Osteoblast (primary cell): ENCODE results near the gene TIAM2. TPM values are rescaled to one million over a fixed set of nuclear protein-coding genes. Genes with fewer than 3 reads are reported as not detected.

Experiments used
- DNase-seq: peaks from one replicate; pipeline ENCODE4 v3.0.0; 2011; ENCODE audit warnings: low spot score, mixed read lengths; ENCODE audit not compliant: insufficient read length; ENCODE audit errors: missing footprints
- H2AFZ ChIP-seq: 2 replicates; pipeline ENCODE4 v1.6.0; 2011; ENCODE audit warnings: mild to moderate bottlenecking, low read length
- H3K27ac ChIP-seq: 2 replicates; pipeline ENCODE4 v1.5.1; 2011; ENCODE audit warnings: mild to moderate bottlenecking, low read depth, low read length, moderate library complexity
- H3K27me3 ChIP-seq: 2 replicates; pipeline ENCODE4 v1.6.0; 2012; ENCODE audit warnings: mild to moderate bottlenecking, control low read depth, inconsistent platforms, low read length, moderate library complexity; ENCODE audit not compliant: insufficient read depth
- H3K36me3 ChIP-seq: 2 replicates; pipeline ENCODE4 v1.5.1; 2011; ENCODE audit warnings: mild to moderate bottlenecking, low read length, control low read depth, moderate library complexity; ENCODE audit not compliant: insufficient read depth
- H3K4me1 ChIP-seq: 2 replicates; pipeline ENCODE4 v1.5.1; 2011; ENCODE audit warnings: mild to moderate bottlenecking, low read length, control low read depth, moderate library complexity; ENCODE audit not compliant: insufficient read depth
- H3K4me2 ChIP-seq: 2 replicates; pipeline ENCODE4 v1.6.0; 2011; ENCODE audit warnings: mild to moderate bottlenecking, low read length; ENCODE audit not compliant: insufficient read depth
- H3K4me3 ChIP-seq: fragments of 200-600 bp; sonication (generic); 3 replicates; pipeline ENCODE4 v1.5.1; 2012; ENCODE audit warnings: mild to moderate bottlenecking, low read length, inconsistent platforms; ENCODE audit not compliant: insufficient read depth
- H3K79me2 ChIP-seq: 2 replicates; pipeline ENCODE4 v1.6.0; 2012; ENCODE audit warnings: mild to moderate bottlenecking, low read length, control low read depth, inconsistent platforms; ENCODE audit not compliant: insufficient read depth
- H3K9me3 ChIP-seq: 2 replicates; pipeline ENCODE4 v1.5.1; 2011; ENCODE audit warnings: low read depth, low read length, control low read depth
- H4K20me1 ChIP-seq: 2 replicates; pipeline ENCODE4 v1.6.0; 2012; ENCODE audit warnings: mild to moderate bottlenecking, low read length, control low read depth; ENCODE audit not compliant: insufficient read depth
- CTCF ChIP-seq: IDR thresholded peaks from 2 replicates; pipeline ENCODE4 v1.5.1; 2011; ENCODE audit warnings: mild to moderate bottlenecking, low read depth, low read length, moderate library complexity; ENCODE audit errors: extremely low read depth
- total RNA-seq: library from RNA; depleted of rRNA; stranded (reverse); fragments of >200 nt; gene quantifications from 2 replicates; pipeline ENCODE4 v1.2.3, GENCODE V29; 2012

The TIAM2 gene
- total RNA-seq, 1 donor: 31.8 TPM

- TF ChIP-seq CTCF: no peak
- H3K9me3 ChIP-seq: no peaks in the 10 kb centered on the region
- no peaks in the 10 kb centered on the region for H3K36me3 ChIP-seq
- H3K27ac ChIP-seq: no peak overlapping the region
- no peak overlapping the region for H2AFZ ChIP-seq
- H3K27me3 ChIP-seq: no peaks in the 10 kb centered on the region
- H3K79me2 ChIP-seq: no peaks in the 10 kb centered on the region
- no peaks in the 10 kb centered on the region for H4K20me1 ChIP-seq
- no peak overlapping the region for H3K4me2 ChIP-seq
- peaks cover 14% of the 10 kb centered on the region for H3K4me1 ChIP-seq
- no peak for DNase-seq
- no peak overlapping the region for H3K4me3 ChIP-seq
Observed at GRCh38 chr6:155055729-155056128, 60.6 kb downstream of the TIAM2 start.

- no peaks in the 10 kb centered on the region for H4K20me1 ChIP-seq
- H2AFZ ChIP-seq: no peak overlapping the region
- H3K27ac ChIP-seq: no peak overlapping the region
- H3K79me2 ChIP-seq: no peaks in the 10 kb centered on the region
- H3K9me3 ChIP-seq: no peaks in the 10 kb centered on the region
- H3K4me1 ChIP-seq: peaks cover 12% of the 10 kb centered on the region
- H3K27me3 ChIP-seq: no peaks in the 10 kb centered on the region
- no peak overlapping the region for H3K4me2 ChIP-seq
- DNase-seq: no peak
- H3K36me3 ChIP-seq: no peaks in the 10 kb centered on the region
- TF ChIP-seq CTCF: no peak
- H3K4me3 ChIP-seq: no peak overlapping the region
Observed at GRCh38 chr6:155056756-155057155, 61.6 kb downstream of the TIAM2 start.

GRCh38 chr6:155061381-155061780, 66.3 kb downstream of the TIAM2 start:
- Histone ChIP-seq H3K4me1 (peaks cover 26% of the 10 kb centered on the region), H3K4me2 (no peak overlapping the region), H2AFZ (no peak overlapping the region), H3K27ac (no peak overlapping the region), H3K4me3 (no peak overlapping the region), H3K36me3 (no peaks in the 10 kb centered on the region), H3K9me3 (no peaks in the 10 kb centered on the region), H3K79me2 (no peaks in the 10 kb centered on the region), H4K20me1 (no peaks in the 10 kb centered on the region), H3K27me3 (no peaks in the 10 kb centered on the region)
- no peak for DNase-seq
- no peak for TF ChIP-seq CTCF

GRCh38 chr6:155062866-155063341, 67.8 kb downstream of the TIAM2 start:
- no peak overlapping the region for H3K4me3 ChIP-seq
- no peaks in the 10 kb centered on the region for H3K9me3 ChIP-seq
- H3K4me1 ChIP-seq: peaks cover 34% of the 10 kb centered on the region
- H3K36me3 ChIP-seq: no peaks in the 10 kb centered on the region
- peak overlapping the region; percentile 61 for H3K27ac ChIP-seq
- no peaks in the 10 kb centered on the region for H3K79me2 ChIP-seq
- TF ChIP-seq CTCF: no peak
- H3K4me2 ChIP-seq: peak overlapping the region; percentile 73
- H4K20me1 ChIP-seq: no peaks in the 10 kb centered on the region
- H3K27me3 ChIP-seq: no peaks in the 10 kb centered on the region
- H2AFZ ChIP-seq: no peak overlapping the region
- DNase-seq: no peak
